Fibroblast of gingiva (primary cell): ENCODE results near the gene C21orf58.
A peak's percentile ranks its signal among the peaks of the same experiment; 100 is the strongest.

Source experiments
- DNase-seq: peaks from one replicate; pipeline ENCODE4 v3.0.0-alpha.2; 2011; ENCODE audit warnings: low read depth

C21orf58 gene

GRCh38 chr21:46352913-46353312 lies 29.2 kb upstream of the C21orf58 start:
- no peak for DNase-seq

GRCh38 chr21:46352164-46352515 lies 28.5 kb upstream of the C21orf58 start:
- no peak for DNase-seq

- DNase-seq, result no peak
Observed at GRCh38 chr21:46351476-46352163, 27.9 kb upstream of the C21orf58 start.

- no peak for DNase-seq
Observed at GRCh38 chr21:46350981-46351380, 27.3 kb upstream of the C21orf58 start.

- DNase-seq, result no peak
Observed at GRCh38 chr21:46350571-46350970, 26.9 kb upstream of the C21orf58 start.

GRCh38 chr21:46349134-46349760 lies 25.6 kb upstream of the C21orf58 start:
- no peak for DNase-seq

GRCh38 chr21:46347791-46348381 lies 24.2 kb upstream of the C21orf58 start:
- peak; percentile 78 for DNase-seq

- no peak for DNase-seq
Observed at GRCh38 chr21:46347203-46347550, 23.5 kb upstream of the C21orf58 start.

GRCh38 chr21:46346296-46347202 lies 22.9 kb upstream of the C21orf58 start:
- DNase-seq, result no peak

GRCh38 chr21:46345861-46346260 lies 22.2 kb upstream of the C21orf58 start:
- no peak for DNase-seq

- DNase-seq, result no peak
Observed at GRCh38 chr21:46344219-46344915, 20.7 kb upstream of the C21orf58 start.

GRCh38 chr21:46340998-46341397 lies 17.3 kb upstream of the C21orf58 start:
- DNase-seq, result no peak

GRCh38 chr21:46336603-46337002 lies 12.9 kb upstream of the C21orf58 start:
- no peak for DNase-seq

GRCh38 chr21:46334351-46335140 lies 10.9 kb upstream of the C21orf58 start:
- no peak for DNase-seq

GRCh38 chr21:46329796-46330195 lies 6.1 kb upstream of the C21orf58 start:
- no peak for DNase-seq

GRCh38 chr21:46328151-46328550 lies 4.5 kb upstream of the C21orf58 start:
- no peak for DNase-seq

- no peak for DNase-seq
Observed at GRCh38 chr21:46327711-46328110, 4.0 kb upstream of the C21orf58 start.

- no peak for DNase-seq
Observed at GRCh38 chr21:46326110-46326703, 2.5 kb upstream of the C21orf58 start.

- DNase-seq, result peak; percentile 37
Observed at GRCh38 chr21:46325073-46325912, 1.6 kb upstream of the C21orf58 start.
